DND-41 (cell line): ENCODE data around the gene CHI3L2.
"Not testable (repeated sequence)": the region's sequence is repeated elsewhere in the genome, so short reads cannot be mapped to it uniquely, and the experiment has no call there.

Source experiments
- ATAC-seq: fragments of 200-7000 bp; cut with Tn5 transposase; 3 replicates; pipeline ENCODE4 v1.9.1; 2021; ENCODE audit warnings: low read depth; ENCODE audit not compliant: insufficient read depth
- DNase-seq: peaks from one replicate; pipeline ENCODE4 v3.0.0-alpha.2; 2020
- H2AFZ ChIP-seq: 2 replicates; pipeline ENCODE4 v1.6.0; 2012; ENCODE audit warnings: low read depth, low read length
- H3K27ac ChIP-seq: 2 replicates; pipeline ENCODE4 v1.5.1; 2012; ENCODE audit warnings: low read length, inconsistent platforms
- H3K27me3 ChIP-seq: fragments of 200-600 bp; sonication (generic); 2 replicates; pipeline ENCODE4 v1.6.0; 2012; ENCODE audit warnings: low read length, mild to moderate bottlenecking, inconsistent platforms; ENCODE audit not compliant: insufficient read depth, poor library complexity
- H3K36me3 ChIP-seq: 2 replicates; pipeline ENCODE4 v1.5.1; 2012; ENCODE audit warnings: low read length, inconsistent platforms; ENCODE audit not compliant: insufficient read depth
- H3K4me1 ChIP-seq: 2 replicates; pipeline ENCODE4 v1.5.1; 2012; ENCODE audit warnings: mild to moderate bottlenecking, low read length; ENCODE audit not compliant: insufficient read depth
- H3K4me2 ChIP-seq: 2 replicates; pipeline ENCODE4 v1.6.0; 2012; ENCODE audit warnings: mild to moderate bottlenecking, moderate library complexity, low read length, inconsistent platforms; ENCODE audit not compliant: insufficient read depth
- H3K4me3 ChIP-seq, 2 experiments: fragments of 200-600 bp in 1 of 2; shearing (Covaris generic) in 1 of 2; 2 replicates each; pipeline ENCODE4 v1.5.1; 2012 to 2016; ENCODE audit warnings: inconsistent platforms in 2 of 2, low read length in 2 of 2, mild to moderate bottlenecking in 2 of 2, low read depth in 1 of 2, moderate library complexity in 1 of 2
- H3K79me2 ChIP-seq: 2 replicates; pipeline ENCODE4 v1.6.0; 2012; ENCODE audit warnings: low read length, inconsistent platforms; ENCODE audit not compliant: insufficient read depth
- H3K9ac ChIP-seq: 2 replicates; pipeline ENCODE4 v1.6.0; 2012; ENCODE audit warnings: low read depth, mild to moderate bottlenecking, inconsistent platforms, low read length, moderate library complexity
- H3K9me3 ChIP-seq: 2 replicates; pipeline ENCODE4 v1.5.1; 2012; ENCODE audit warnings: low read length, moderate library complexity, mild to moderate bottlenecking, inconsistent platforms; ENCODE audit not compliant: insufficient read depth, severe bottlenecking
- H4K20me1 ChIP-seq: 2 replicates; pipeline ENCODE4 v1.6.0; 2012; ENCODE audit warnings: low read length; ENCODE audit not compliant: insufficient read depth
- CTCF ChIP-seq: IDR thresholded peaks from 2 replicates; pipeline ENCODE4 v1.5.1; 2012; ENCODE audit warnings: borderline replicate concordance, low read length, moderate library complexity, mild to moderate bottlenecking; ENCODE audit not compliant: poor library complexity, severe bottlenecking; ENCODE audit errors: extremely low read depth
- EZH2 ChIP-seq: IDR thresholded peaks from 3 replicates; pipeline ENCODE4 v1.6.1; 2012; ENCODE audit warnings: borderline replicate concordance, low read depth, mild to moderate bottlenecking, moderate library complexity, low read length, inconsistent platforms; ENCODE audit not compliant: severe bottlenecking

CHI3L2 gene

GRCh38 chr1:111214884-111215283, 12.6 kb upstream of the CHI3L2 start:
- no peak for TF ChIP-seq CTCF
- no peak for TF ChIP-seq EZH2
- peaks cover 95% of the 10 kb centered on the region for H3K4me1 ChIP-seq
- no peaks in the 10 kb centered on the region for H3K36me3 ChIP-seq
- H3K4me2 ChIP-seq: peak overlapping the region; percentile 56
- DNase-seq (peak; percentile 81), ATAC-seq (peak; percentile 41)
- H2AFZ ChIP-seq: no peak overlapping the region
- H3K27ac ChIP-seq: peak overlapping the region; percentile 95
- no peaks in the 10 kb centered on the region for H3K27me3 ChIP-seq
- H3K79me2 ChIP-seq: peaks cover 24% of the 10 kb centered on the region
- no peaks in the 10 kb centered on the region for H3K9me3 ChIP-seq
- peak overlapping the region in 1 of 2 experiments; percentile 43; a peak in 2 of 4 replicates for H3K4me3 ChIP-seq
- peak overlapping the region; percentile 59 for H3K9ac ChIP-seq
- H4K20me1 ChIP-seq: no peaks in the 10 kb centered on the region

GRCh38 chr1:111215285-111215684, 12.2 kb upstream of the CHI3L2 start:
- H3K27ac ChIP-seq: peak overlapping the region; percentile 95
- H3K9ac ChIP-seq: peak overlapping the region; percentile 59
- H3K36me3 ChIP-seq, H4K20me1 ChIP-seq, H3K27me3 ChIP-seq, H3K9me3 ChIP-seq, DNase-seq, ATAC-seq, H2AFZ ChIP-seq: not testable (repeated sequence)
- peaks cover 28% of the 10 kb centered on the region for H3K79me2 ChIP-seq
- peak overlapping the region in 1 of 2 experiments; percentile 43; a peak in 2 of 4 replicates for H3K4me3 ChIP-seq
- peak overlapping the region; percentile 56 for H3K4me2 ChIP-seq
- peaks cover 95% of the 10 kb centered on the region for H3K4me1 ChIP-seq

GRCh38 chr1:111216751-111217150, 10.8 kb upstream of the CHI3L2 start:
- Histone ChIP-seq H3K4me1 (peaks cover 99% of the 10 kb centered on the region), H3K27me3 (no peaks in the 10 kb centered on the region), H3K4me2 (peak overlapping the region; percentile 56), H2AFZ (no peak overlapping the region; the same call in 1 of the 2 replicates), H4K20me1 (no peaks in the 10 kb centered on the region), H3K27ac (peak overlapping the region; percentile 95), H3K9me3 (no peaks in the 10 kb centered on the region), H3K36me3 (no peaks in the 10 kb centered on the region), H3K4me3 (peak overlapping the region in 1 of 2 experiments; percentile 44; a peak in 2 of 4 replicates), H3K9ac (peak overlapping the region; percentile 59), H3K79me2 (peaks cover 40% of the 10 kb centered on the region)
- TF ChIP-seq EZH2 (no peak), CTCF (no peak)
- DNase-seq (no peak), ATAC-seq (no peak)

GRCh38 chr1:111217183-111217910, 10.2 kb upstream of the CHI3L2 start:
- no peaks in the 10 kb centered on the region for H4K20me1 ChIP-seq
- peak overlapping the region; percentile 59 for H3K9ac ChIP-seq
- no peaks in the 10 kb centered on the region for H3K9me3 ChIP-seq
- peak overlapping the region; percentile 20 for H2AFZ ChIP-seq
- no peaks in the 10 kb centered on the region for H3K36me3 ChIP-seq
- no peaks in the 10 kb centered on the region for H3K27me3 ChIP-seq
- H3K27ac ChIP-seq: peak overlapping the region; percentile 95
- H3K79me2 ChIP-seq: peaks cover 43% of the 10 kb centered on the region
- peak overlapping the region in 1 of 2 experiments; percentile 44; a peak in 1 of 4 replicates for H3K4me3 ChIP-seq
- TF ChIP-seq EZH2: no peak
- no peak for TF ChIP-seq CTCF
- peak overlapping the region; percentile 56 for H3K4me2 ChIP-seq
- DNase-seq (no peak), ATAC-seq (no peak)
- H3K4me1 ChIP-seq: peaks cover 99% of the 10 kb centered on the region
